Prostate gland (tissue), 2 donors: ENCODE data around the gene CLASP1. TPM values are rescaled to one million over a fixed set of nuclear protein-coding genes. Genes with fewer than 3 reads are reported as not detected.

Source experiments
- DNase-seq: peaks from one replicate; pipeline ENCODE4 v3.0.0-alpha.2; 2019; ENCODE audit warnings: low spot score
- H3K27ac ChIP-seq, 2 donors: fragments of 200-600 bp; sonication (generic); 2 replicates each; pipeline ENCODE4 v1.5.1; 2017 to 2019
- H3K27me3 ChIP-seq: fragments of 200-600 bp; sonication (generic); replicated peaks from 2 replicates; pipeline ENCODE4 v1.5.1; 2019; ENCODE audit not compliant: insufficient read depth
- H3K36me3 ChIP-seq, 2 donors: fragments of 200-600 bp; sonication (generic); 1 replicate in 1 of 2; 2 replicates in 1 of 2; pipeline versions ENCODE4 v1.5.1 to v1.8.1; 2017 to 2019
- H3K4me1 ChIP-seq: fragments of 200-600 bp; sonication (generic); replicated peaks from 2 replicates; pipeline ENCODE4 v1.5.1; 2019
- H3K4me3 ChIP-seq, 2 donors: fragments of 200-600 bp; sonication (generic); 2 replicates each; pipeline ENCODE4 v1.5.1; 2017 to 2019
- H3K9me3 ChIP-seq: fragments of 200-600 bp; sonication (generic); 2 replicates; pipeline ENCODE4 v1.5.1; 2017
- POLR2A ChIP-seq: fragments of 450-650 bp; IDR thresholded peaks from one replicate; pipeline ENCODE4 v1.6.1; 2016; ENCODE audit warnings: antibody characterized with exemption, mild to moderate bottlenecking
- POLR2AphosphoS5 ChIP-seq: sonication (generic); formaldehyde crosslinking; IDR thresholded peaks from one replicate; pipeline ENCODE4 v1.6.1; 2017; ENCODE audit warnings: antibody characterized with exemption
- WGBS: methylation state at CpG from one replicate; pipeline ENCODE4 v1.1.5; 2018; 5-methylcytosine and 5-hydroxymethylcytosine counted together
- intact Hi-C: fragments of 100-400 bp; cut with DNase I; formaldehyde crosslinking; loops from one replicate; pipeline ENCODE4 v1.14.2; 2022
- total RNA-seq, 2 donors: library from RNA; depleted of rRNA; stranded (reverse); fragments of >200 nt; gene quantifications; one replicate each; pipeline ENCODE4 v1.1.0, GENCODE V29; 2016
- TF ChIP-seq, protein P1 (sequence below), 4 experiments: fragments of 200-600 bp in 2 of 4; fragments of 450-650 bp in 2 of 4; sonication (generic) in 2 of 4; IDR thresholded peaks; 1 replicate in 3 of 4; 2 replicates in 1 of 4; pipeline ENCODE4 v1.5.1; 2016 to 2019; ENCODE audit warnings: antibody characterized with exemption in 4 of 4, mild to moderate bottlenecking in 2 of 4, moderate library complexity in 2 of 4

CLASP1 gene
- total RNA-seq, 2 donors from 2014 or later = 44.4 to 90.2 TPM

DNA sequence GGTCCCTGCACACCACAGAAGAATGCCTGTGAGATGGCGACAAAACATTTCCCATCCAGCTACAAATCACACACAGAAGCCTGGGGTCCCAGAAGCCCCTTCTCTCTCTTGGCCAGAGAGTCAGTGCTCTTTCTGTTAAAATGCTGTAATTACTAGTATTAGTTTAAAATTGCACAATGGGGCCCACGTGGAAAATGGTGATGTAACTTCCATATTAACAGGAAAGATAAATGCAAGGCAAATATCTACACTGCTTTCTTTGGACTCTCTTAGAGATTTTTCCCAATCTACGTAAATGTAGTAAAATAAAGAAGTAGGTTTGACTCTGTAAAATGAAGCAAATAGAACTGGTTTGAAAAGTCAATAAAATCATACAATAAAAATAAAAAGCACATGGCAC lies 250.4 kb downstream of the CLASP1 start:
- no peaks in the 10 kb centered on the region for H3K4me1 ChIP-seq
- H3K4me3 ChIP-seq = no peak overlapping the region
- DNase-seq = no peak
- intact Hi-C loops = no loop called here
- 66% methylated on average over 3 of the region's 3 CpGs for WGBS
- H3K27me3 ChIP-seq = no peaks in the 10 kb centered on the region
- TF ChIP-seq POLR2A (no peak), POLR2AphosphoS5 (no peak)
- TF ChIP-seq, protein P1, sequence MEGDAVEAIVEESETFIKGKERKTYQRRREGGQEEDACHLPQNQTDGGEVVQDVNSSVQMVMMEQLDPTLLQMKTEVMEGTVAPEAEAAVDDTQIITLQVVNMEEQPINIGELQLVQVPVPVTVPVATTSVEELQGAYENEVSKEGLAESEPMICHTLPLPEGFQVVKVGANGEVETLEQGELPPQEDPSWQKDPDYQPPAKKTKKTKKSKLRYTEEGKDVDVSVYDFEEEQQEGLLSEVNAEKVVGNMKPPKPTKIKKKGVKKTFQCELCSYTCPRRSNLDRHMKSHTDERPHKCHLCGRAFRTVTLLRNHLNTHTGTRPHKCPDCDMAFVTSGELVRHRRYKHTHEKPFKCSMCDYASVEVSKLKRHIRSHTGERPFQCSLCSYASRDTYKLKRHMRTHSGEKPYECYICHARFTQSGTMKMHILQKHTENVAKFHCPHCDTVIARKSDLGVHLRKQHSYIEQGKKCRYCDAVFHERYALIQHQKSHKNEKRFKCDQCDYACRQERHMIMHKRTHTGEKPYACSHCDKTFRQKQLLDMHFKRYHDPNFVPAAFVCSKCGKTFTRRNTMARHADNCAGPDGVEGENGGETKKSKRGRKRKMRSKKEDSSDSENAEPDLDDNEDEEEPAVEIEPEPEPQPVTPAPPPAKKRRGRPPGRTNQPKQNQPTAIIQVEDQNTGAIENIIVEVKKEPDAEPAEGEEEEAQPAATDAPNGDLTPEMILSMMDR (IDR thresholded peaks at IDR 0.05) = no peak
- peak overlapping the region in 1 of 2 donors; percentile 5 for H3K27ac ChIP-seq
- H3K36me3 ChIP-seq = no peaks in the 10 kb centered on the region
- H3K9me3 ChIP-seq = no peaks in the 10 kb centered on the region

DNA sequence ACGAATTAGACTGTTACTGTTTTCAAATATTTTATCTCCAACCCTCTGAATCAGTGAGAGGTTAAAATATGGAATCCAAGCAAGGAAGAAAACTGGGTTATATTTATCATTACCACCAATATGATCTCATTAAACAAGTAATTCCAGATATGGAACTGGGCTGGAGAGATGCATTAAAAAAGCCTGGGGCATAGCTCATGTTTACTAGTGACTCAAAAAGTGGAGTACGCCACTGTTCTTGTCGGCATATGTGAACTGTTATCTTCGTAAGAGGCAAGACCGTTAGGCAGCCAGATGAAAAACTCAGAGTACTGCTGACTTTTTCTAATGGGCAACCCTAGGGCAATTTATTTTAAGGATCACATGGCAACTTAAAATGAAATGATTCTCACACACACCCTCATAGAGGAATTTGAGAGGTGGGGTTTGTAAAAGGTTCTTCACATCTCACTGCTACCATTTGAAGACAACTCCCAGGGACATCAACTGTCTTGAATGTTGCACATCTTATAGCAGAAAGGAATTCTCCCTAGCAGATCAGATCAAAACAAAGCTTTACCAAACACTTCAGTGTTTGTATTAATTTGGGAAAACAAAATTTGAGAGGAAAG lies 259.1 kb downstream of the CLASP1 start:
- H3K27ac ChIP-seq = no peak overlapping the region
- H3K27me3 ChIP-seq = no peaks in the 10 kb centered on the region
- 84% methylated on average over 5 of the region's 5 CpGs for WGBS
- no peak for TF ChIP-seq POLR2A
- no peak for TF ChIP-seq POLR2AphosphoS5
- TF ChIP-seq, protein P1 (IDR thresholded peaks at IDR 0.05) = no peak
- intact Hi-C loops = no loop called here
- H3K9me3 ChIP-seq = no peaks in the 10 kb centered on the region
- no peaks in the 10 kb centered on the region for H3K4me1 ChIP-seq
- DNase-seq = no peak
- H3K4me3 ChIP-seq = no peak overlapping the region
- H3K36me3 ChIP-seq = no peaks in the 10 kb centered on the region

DNA sequence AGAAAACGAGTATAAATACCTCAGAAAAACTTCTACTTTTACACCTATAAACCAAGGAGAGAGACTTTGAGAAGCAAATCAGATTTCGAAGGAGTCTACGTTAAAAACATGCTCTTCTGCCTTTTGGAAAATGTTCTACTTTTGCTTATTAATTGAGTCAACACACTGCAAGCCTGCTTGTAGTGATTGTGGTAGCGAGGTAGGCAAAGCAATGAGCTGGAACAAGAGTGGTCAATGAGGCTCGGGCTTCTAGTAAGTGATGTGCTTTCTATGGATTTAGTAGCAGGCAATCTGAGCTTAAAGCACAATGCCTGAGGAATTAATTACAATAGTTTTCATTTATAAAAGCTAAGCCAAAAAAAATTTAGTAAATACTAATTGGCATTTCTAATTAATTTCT lies 260.9 kb downstream of the CLASP1 start:
- TF ChIP-seq, protein P1 (IDR thresholded peaks at IDR 0.05) = no peak
- TF ChIP-seq POLR2AphosphoS5 (no peak), POLR2A (no peak)

DNA sequence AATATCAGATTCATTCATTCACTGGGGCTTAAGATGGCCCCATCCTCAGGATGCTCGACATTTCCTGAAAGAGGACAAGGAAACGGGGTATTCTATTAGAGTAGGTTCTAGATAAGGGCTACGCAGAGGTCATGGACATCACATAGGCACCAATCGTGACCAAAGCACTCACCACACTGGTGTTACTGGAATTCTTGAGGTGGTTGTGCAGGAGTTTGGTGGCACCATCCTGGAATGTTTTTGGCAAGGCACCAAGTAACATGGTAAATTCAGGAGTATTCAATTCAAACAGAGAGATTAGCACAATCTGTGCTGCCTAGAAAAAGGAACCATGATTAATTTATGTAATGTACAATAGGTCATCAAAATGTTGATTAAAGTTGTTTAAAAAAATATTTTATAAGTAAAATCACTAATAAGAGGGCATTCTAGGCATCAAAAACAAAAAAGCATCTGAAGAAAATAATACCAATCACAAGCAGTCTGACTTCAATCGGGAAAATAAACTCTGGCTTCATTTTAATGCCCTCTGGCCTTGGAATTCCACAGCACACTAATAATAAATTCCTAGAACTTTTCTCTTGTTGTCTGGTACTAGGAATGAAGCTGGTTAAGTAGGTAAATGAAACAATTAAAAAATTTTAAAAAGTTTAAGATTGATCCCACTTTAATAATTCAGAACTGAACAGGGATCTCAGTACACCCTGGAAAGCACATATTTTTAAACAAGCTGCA lies 261.5 kb downstream of the CLASP1 start:
- H3K4me1 ChIP-seq = no peaks in the 10 kb centered on the region
- H3K27me3 ChIP-seq = no peaks in the 10 kb centered on the region
- DNase-seq = no peak
- H3K36me3 ChIP-seq = no peaks in the 10 kb centered on the region
- no peak for TF ChIP-seq POLR2A
- TF ChIP-seq, protein P1 (IDR thresholded peaks at IDR 0.05) = no peak
- no peak for TF ChIP-seq POLR2AphosphoS5
- H3K9me3 ChIP-seq = no peaks in the 10 kb centered on the region
- H3K4me3 ChIP-seq = no peak overlapping the region
- H3K27ac ChIP-seq = no peak overlapping the region
- intact Hi-C loops = no loop called here
- 87% methylated on average over 5 of the region's 5 CpGs for WGBS

More for the DNA sequence above, 260.9 kb downstream of the CLASP1 start:
- Histone ChIP-seq H3K27ac (no peak overlapping the region), H3K36me3 (no peaks in the 10 kb centered on the region), H3K27me3 (no peaks in the 10 kb centered on the region), H3K9me3 (no peaks in the 10 kb centered on the region), H3K4me3 (no peak overlapping the region), H3K4me1 (no peaks in the 10 kb centered on the region)
- WGBS = 91% methylated on average over 5 of the region's 5 CpGs
- intact Hi-C loops = no loop called here
- no peak for DNase-seq

DNA sequence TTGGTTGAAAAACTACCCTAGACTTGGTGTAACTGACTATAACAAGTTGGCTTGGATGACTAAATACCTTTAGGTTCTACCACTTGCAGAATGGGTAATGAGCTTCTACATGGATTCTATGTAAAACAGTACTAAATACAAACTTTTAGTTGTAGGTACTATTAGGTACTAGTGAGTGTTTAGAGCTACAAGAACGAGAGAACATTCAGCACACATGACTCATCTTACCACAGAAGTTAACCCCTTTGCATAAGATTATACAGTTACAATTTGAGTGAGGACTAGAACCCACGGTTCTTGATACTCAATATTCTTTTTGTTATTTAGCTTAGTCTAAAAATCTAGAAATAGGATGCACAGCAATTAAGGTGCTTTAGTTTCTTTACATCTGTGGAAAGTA lies 262.6 kb downstream of the CLASP1 start:
- peaks cover 5 to 10% of the 10 kb centered on the region in 2 donors for H3K36me3 ChIP-seq
- no peak for DNase-seq
- no peak for TF ChIP-seq POLR2A
- no peak for TF ChIP-seq POLR2AphosphoS5
- TF ChIP-seq, protein P1 (IDR thresholded peaks at IDR 0.05) = no peak
- WGBS = 54% methylated on average over 2 of the region's 2 CpGs
- intact Hi-C loops = no loop called here
- no peaks in the 10 kb centered on the region for H3K9me3 ChIP-seq
- no peaks in the 10 kb centered on the region for H3K27me3 ChIP-seq
- H3K27ac ChIP-seq = no peak overlapping the region
- no peak overlapping the region for H3K4me3 ChIP-seq
- H3K4me1 ChIP-seq = no peaks in the 10 kb centered on the region
